H1 (cell line): ENCODE results near the gene TAF3.

Experiments
- CEBPB ChIP-seq: IDR thresholded peaks from 2 replicates; pipeline ENCODE4 v1.6.1; 2012; ENCODE audit warnings: low read depth, low read length
- CHD1 ChIP-seq: IDR thresholded peaks from 2 replicates; pipeline ENCODE4 v1.6.1; 2012; ENCODE audit warnings: low read depth, low read length, improper control_type of control experiment
- CHD2 ChIP-seq: IDR thresholded peaks from 2 replicates; pipeline ENCODE4 v1.6.1; 2012; ENCODE audit warnings: low read length, improper control_type of control experiment
- CREB1 ChIP-seq: IDR thresholded peaks from 2 replicates; pipeline ENCODE4 v1.6.1; 2012; ENCODE audit warnings: inconsistent platforms
- CTCF ChIP-seq, 3 experiments: IDR thresholded peaks; 1 replicate in 2 of 3; 2 replicates in 1 of 3; pipeline versions ENCODE4 v1.5.1 to v1.6.1; 2011; ENCODE audit warnings: low read length in 3 of 3, mild to moderate bottlenecking in 3 of 3, inconsistent platforms in 2 of 3, low read depth in 1 of 3, moderate library complexity in 1 of 3; ENCODE audit not compliant: insufficient read depth in 1 of 3; ENCODE audit errors: control extremely low read depth in 1 of 3
- E2F6 ChIP-seq: IDR thresholded peaks from 2 replicates; pipeline ENCODE4 v1.6.1; 2012; ENCODE audit warnings: inconsistent platforms
- EP300 ChIP-seq, 2 experiments: IDR thresholded peaks; 1 replicate in 1 of 2; 2 replicates in 1 of 2; pipeline ENCODE4 v1.6.1; 2011 to 2012; ENCODE audit warnings: low read depth in 2 of 2, low read length in 2 of 2, mild to moderate bottlenecking in 2 of 2, borderline replicate concordance in 1 of 2, inconsistent platforms in 1 of 2, moderate library complexity in 1 of 2
- JUN ChIP-seq: IDR thresholded peaks from 2 replicates; pipeline ENCODE4 v1.6.1; 2011; ENCODE audit warnings: low read depth, mild to moderate bottlenecking, improper control_type of control experiment, low read length
- POLR2A ChIP-seq, 2 experiments: IDR thresholded peaks; 1 replicate in 1 of 2; 2 replicates in 1 of 2; pipeline ENCODE4 v1.6.1; 2011; ENCODE audit warnings: low read depth in 2 of 2, low read length in 2 of 2, mild to moderate bottlenecking in 2 of 2; ENCODE audit errors: control extremely low read depth in 1 of 2
- POLR2AphosphoS5 ChIP-seq: IDR thresholded peaks from 2 replicates; pipeline ENCODE4 v1.6.1; 2011; ENCODE audit warnings: low read depth, low read length
- SIN3A ChIP-seq, 2 experiments: IDR thresholded peaks in 1 of 2; conservative IDR thresholded peaks in 1 of 2; 2 replicates each; pipeline ENCODE4 v1.6.1; 2011 to 2012; ENCODE audit warnings: low read length in 2 of 2, improper control_type of control experiment in 1 of 2, low read depth in 1 of 2, mild to moderate bottlenecking in 1 of 2
- TAF1 ChIP-seq: IDR thresholded peaks from 2 replicates; pipeline ENCODE4 v1.6.1; 2011; ENCODE audit warnings: mild to moderate bottlenecking, low read depth, low read length
- YY1 ChIP-seq: IDR thresholded peaks from 2 replicates; pipeline ENCODE4 v1.6.1; 2011; ENCODE audit warnings: low read depth, mild to moderate bottlenecking, low read length
- ZNF274 ChIP-seq: IDR thresholded peaks from 2 replicates; pipeline ENCODE4 v1.7.0; 2012; ENCODE audit warnings: low read length, borderline replicate concordance; ENCODE audit errors: extremely low read depth

- TF ChIP-seq TAF1 (no peak), CHD1 (no peak), CTCF (IDR thresholded peaks at IDR 0.05; ENCODE audit: control extremely low read depth in 1 of 3, insufficient read depth in 1 of 3, low read depth in 1 of 3, low read length in 3 of 3) (no peak), E2F6 (peak; percentile 97), POLR2A (IDR thresholded peaks at IDR 0.05; ENCODE audit: control extremely low read depth in 1 of 2, low read depth in 2 of 2, low read length in 2 of 2) (no peak), SIN3A (conservative IDR thresholded peaks at IDR 0.05 in 1 of 2, IDR thresholded peaks at IDR 0.05 in 1 of 2; ENCODE audit: low read depth in 1 of 2, low read length in 2 of 2) (no peak), CREB1 (0 out of 2 replicates have a peak, but pooled peaks have one; percentile 22), JUN (no peak), CEBPB (no peak), YY1 (0 out of 2 replicates have a peak, but pooled peaks have one; percentile 11), ZNF274 (no peak), POLR2AphosphoS5 (no peak), CHD2 (no peak), EP300 (IDR thresholded peaks at IDR 0.05; ENCODE audit: borderline replicate concordance in 1 of 2, low read depth in 2 of 2, low read length in 2 of 2) (no peak)
Observed at GRCh38 chr10:8033812-8034465, 215.6 kb downstream of the TAF3 start.
